Activated CD8-positive, alpha-beta memory T cell treated with anti-CD3 and anti-CD28 coated beads for 36 hours (primary cell): ENCODE results near the gene RASA2. TPM values are rescaled to one million over a fixed set of nuclear protein-coding genes. Genes with fewer than 3 reads are reported as not detected.
"Not testable (repeated sequence)": the region's sequence is repeated elsewhere in the genome, so short reads cannot be mapped to it uniquely, and the experiment has no call there.

Source experiments
- CTCF ChIA-PET: fragments of 350-600 bp; sonication (Branson Sonifier 250); formaldehyde crosslinking; loops from one replicate; lab custom pipeline; 2021; ENCODE audit warnings: antibody characterized with exemption; lab: Charles Lee
- POLR2A ChIA-PET: fragments of 350-600 bp; sonication (Branson Sonifier 250); formaldehyde crosslinking; loops from one replicate; lab custom pipeline; 2021; ENCODE audit warnings: antibody characterized with exemption; lab: Charles Lee
- total RNA-seq, 2 experiments: library from RNA; stranded (reverse); gene quantifications; one replicate each; pipeline ENCODE4 v1.2.3, GENCODE V29; 2021

The RASA2 gene
- total RNA-seq, 2 experiments from 2014 or later = 36.6 to 39.2 TPM

DNA sequence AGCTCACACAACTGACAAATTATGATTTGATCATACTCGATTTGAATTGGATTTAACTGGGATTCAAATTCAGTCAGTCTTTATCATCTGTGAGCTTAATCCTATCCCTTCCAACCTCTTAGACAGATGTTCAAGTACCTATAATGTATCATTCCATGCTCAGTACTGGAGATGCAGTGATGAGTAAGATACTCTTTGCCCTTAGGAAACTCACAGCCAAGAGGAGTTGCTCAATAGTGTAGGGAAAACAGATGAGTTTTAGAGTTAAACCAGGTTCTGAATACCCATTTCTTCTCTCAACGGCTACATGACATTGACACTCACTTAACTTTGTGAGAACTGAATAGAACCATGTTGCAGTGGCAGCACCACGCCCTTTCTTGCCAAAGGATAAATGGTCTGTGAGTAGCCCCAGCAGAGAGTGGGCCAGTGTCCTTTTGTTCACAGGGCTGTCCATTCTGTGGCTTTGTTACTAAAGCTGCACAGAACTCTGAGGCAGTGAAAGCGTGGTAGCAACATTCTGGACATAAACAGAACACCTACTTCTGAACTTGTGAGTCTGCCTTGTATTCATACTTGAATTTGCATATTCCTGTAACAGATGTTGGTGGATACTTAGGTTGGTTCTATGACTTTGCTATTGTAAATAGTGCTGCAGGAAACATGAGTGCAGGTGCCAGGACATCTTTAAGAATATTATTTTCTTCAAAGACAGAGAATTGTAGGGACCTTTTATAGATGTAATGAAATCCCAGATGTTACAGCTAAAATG, 91.6 kb downstream of the RASA2 start:
- ChIA-PET CTCF (interaction anchor here (0.8 to 1.0 kb wide), 2 partner anchors 91 to 118 kb away, joined by 3 read pairs; partner anchors contain the start of gene RASA2), POLR2A (no interaction called here)

DNA sequence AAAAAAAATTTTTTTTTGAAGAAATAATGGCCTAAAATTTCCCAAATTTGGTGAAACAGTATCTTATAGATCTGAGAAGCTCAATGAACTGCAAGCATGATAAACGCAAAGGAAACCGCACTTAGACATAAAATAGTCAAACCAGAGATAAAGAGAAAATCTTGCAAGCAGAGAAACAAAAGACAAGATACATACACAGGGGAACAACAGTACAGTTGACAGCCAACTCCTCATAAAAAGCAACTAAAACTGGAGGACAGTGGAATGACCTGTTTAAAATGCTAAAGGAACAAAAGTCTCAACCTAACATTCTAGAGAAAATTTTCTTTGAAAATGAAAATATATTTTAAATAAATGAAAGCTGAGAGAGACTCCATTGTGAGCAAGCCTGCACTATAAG, 107.5 kb downstream of the RASA2 start:
- POLR2A ChIA-PET = interaction anchor here (0.6 kb wide), 1 partner anchor 931 kb away, joined by 3 read pairs; no protein-coding TSS in a partner anchor
- CTCF ChIA-PET = interaction anchor here (1.3 kb wide), 1 partner anchor 51 kb away, joined by 4 read pairs; no protein-coding TSS in a partner anchor

DNA sequence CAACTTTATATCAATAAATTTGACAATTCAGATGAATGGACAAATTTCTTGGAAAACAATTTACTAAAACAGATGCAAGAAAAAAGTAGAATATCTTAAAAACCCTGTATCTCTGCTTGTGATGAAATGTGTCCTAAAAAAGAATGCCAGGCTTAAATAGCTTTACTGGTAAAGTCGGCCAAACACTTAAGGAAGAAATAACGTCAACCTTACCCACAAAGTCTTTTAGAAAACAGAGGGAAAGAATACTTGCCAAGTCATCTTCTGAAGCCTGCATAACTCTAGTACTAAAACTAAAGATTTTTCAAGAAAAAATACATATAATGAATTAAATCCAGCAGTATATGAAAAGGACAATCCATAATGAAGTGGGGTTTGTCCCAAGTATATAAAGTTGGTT, 111.1 kb downstream of the RASA2 start:
- ChIA-PET CTCF (no interaction called here), POLR2A (no interaction called here)

DNA sequence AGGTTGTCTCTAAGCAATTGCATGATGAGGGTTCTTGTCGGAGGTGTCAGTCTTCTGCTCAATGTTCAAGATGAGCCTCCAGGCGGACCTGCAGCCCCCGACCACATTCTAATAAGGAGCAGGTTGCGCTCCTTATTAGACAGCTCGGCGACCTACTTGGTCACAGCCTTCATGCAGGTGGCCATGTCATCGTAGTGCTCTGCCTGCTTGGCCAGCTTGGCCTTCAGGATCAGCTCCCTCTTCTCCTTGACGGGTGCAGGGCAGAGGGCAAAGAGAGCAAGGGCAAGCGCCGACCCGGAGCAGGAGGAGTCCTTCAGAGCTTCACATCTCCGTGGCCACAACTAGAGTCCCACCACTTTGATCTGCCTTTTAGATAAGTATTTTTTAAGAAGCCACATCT, 113.5 kb downstream of the RASA2 start:
- POLR2A ChIA-PET = no interaction called here
- CTCF ChIA-PET = no interaction called here

DNA sequence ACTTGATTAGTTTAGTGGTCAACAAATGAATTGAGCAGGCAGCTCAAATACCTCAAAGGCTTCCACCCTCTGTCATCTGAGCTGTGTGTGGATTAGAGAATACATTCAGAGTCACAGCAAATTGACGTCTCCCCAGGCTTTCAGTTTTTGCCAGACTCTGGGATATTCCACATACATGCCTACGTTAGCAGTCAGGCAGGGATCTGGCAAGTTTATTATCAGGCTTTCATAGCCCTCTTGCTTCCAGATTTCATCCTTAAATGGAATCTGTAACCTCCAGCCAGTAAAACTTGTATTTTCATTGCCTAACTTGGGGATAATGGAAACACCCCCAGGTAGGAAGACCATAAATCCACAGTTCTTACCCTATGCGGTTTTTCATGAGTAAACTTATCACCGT, 115.9 kb downstream of the RASA2 start:
- ChIA-PET POLR2A (no interaction called here), CTCF (no interaction called here)

DNA sequence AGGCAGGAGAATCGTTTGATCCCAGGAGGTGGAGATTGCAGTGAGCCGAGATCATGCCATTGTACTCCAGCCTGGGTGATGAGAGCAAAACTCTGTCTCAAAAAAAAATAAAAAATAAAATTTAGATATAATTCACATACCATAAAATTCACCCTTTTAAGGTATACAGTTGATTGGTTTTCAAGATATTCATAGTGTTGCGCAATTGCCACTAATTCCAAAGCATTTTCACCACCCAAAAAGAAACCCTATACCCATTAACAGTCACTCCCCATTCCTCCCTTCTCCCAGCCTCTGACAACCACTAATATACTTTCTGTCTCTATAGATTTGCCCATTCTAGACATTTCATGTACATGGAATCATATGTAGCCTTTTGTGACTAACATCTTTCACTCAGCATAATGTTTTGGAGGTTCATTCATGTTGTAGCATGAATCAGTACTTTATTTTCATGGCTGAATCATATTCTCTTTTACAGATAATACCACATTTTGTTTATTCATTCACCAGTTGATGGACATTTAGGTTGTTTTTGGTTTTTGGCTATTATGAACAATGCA, 116.7 kb downstream of the RASA2 start:
- CTCF ChIA-PET = no interaction called here
- POLR2A ChIA-PET = no interaction called here

DNA sequence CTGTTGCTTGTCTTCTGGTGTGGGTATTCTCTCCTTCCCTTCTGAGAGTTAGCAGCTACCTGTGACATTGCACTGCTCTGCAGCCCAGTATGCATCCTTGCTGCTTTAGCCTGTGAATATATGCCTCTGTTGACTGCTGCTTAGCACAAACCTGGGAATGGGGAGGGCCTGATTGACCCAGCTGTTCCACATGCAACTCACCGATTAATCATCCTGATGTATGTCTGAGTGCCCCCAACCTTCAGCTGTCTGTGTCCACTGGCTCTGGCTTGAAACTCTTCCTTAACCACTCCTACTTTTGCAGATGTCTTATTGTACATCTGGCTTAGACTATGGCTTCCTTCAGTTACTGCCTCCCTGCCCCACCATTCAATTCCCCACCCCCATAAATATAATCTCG, 119.1 kb downstream of the RASA2 start:
- CTCF ChIA-PET = no interaction called here

DNA sequence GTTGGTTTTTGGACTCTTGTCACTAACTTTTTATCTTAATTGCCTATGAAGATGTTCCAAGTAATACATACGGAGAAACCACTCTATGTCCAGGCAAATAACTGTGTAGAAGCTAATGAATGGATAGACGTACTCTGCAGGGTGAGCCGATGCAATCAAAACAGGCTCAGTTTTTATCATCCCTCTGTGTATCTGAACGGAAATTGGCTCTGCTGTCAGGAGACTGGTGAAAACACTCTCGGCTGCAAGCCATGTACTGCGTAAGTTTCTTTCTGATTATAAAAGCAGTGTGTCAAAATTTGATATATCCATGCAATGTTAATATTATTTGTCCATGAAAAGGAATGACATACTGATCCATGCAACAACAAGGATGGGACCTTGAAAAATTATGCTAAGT, 121.6 kb downstream of the RASA2 start:
- ChIA-PET CTCF (no interaction called here), POLR2A (no interaction called here)

More for the DNA sequence above, 119.1 kb downstream of the RASA2 start:
- POLR2A ChIA-PET = no interaction called here

DNA sequence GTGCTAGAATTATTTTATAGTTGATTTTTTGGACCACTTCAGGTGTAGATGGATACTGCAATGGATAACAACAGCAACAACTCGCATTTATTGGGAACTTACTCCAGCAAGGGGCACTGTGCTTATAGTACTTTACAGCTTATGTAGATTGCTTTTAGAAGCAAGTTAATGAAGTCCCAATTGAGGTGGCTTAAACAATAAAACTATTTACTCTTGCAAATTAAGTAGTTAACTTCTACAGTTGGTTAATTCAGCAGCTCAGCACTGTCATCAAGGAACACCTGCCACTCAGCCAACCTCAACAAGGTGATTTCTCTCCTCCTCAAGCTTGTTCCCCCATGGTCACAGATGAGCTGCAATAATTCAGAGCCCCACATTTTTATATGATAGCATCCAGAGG, 124.1 kb downstream of the RASA2 start:
- CTCF ChIA-PET = interaction anchor here (0.9 kb wide), 1 partner anchor 68 kb away, joined by 5 read pairs; no protein-coding TSS in a partner anchor
- POLR2A ChIA-PET = no interaction called here

DNA sequence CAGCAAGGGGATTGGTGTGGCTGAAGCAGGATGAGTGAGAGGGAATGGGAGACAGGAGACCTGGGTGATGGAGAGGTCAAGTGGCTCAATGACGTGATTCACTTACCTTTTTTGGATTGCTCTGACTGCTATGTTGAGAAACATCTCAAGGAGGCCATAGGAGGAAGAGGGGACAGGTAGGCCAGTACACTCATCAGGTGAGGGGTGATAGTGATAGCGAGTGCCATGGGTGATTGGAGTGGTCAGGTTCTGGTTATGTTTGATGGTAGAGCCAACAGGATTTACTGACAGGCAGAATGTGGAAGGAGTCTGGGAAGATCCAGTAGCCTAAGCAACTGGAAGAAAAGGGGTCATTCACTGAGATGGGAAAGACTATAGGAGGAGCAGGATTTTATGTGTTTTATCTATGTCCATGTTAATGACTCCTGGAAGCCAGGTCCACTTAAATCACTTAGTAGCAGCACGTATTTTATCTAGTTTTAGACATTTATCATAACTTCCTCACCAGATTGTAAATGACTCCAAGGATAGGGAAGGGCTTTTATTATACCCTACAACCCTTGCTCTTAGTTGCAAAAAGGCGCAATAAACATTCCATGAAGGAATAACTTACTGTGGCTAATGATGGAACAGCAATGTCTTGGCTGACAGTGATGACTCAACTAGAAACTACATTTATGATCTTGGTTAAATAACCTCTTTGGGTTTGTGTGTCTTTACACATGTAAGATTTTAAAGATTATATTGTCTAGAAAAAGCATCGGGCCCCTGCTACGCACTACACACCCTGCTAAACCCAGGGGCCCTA, 131.5 kb downstream of the RASA2 start:
- ChIA-PET CTCF (no interaction called here), POLR2A (no interaction called here)

DNA sequence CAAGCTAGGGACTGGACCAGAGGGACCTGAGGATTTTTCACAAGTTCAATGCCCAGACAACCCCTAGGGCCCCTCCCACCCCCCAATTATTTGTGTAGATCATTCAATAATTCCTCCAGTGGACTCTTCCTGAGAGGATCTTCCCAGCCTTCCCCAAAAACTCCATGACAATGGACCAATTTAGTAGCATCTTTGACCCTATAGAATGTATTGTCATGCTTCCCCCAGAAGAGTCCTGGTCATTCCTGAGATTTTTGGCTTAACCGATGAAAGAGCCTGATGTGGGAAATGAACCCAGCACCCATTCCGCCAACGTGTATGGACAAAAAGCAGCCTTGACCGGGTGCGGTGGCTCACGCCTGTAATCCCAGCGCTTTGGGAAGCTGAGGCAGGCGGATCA, 132.1 kb downstream of the RASA2 start:
- POLR2A ChIA-PET = no interaction called here
- CTCF ChIA-PET = no interaction called here

DNA sequence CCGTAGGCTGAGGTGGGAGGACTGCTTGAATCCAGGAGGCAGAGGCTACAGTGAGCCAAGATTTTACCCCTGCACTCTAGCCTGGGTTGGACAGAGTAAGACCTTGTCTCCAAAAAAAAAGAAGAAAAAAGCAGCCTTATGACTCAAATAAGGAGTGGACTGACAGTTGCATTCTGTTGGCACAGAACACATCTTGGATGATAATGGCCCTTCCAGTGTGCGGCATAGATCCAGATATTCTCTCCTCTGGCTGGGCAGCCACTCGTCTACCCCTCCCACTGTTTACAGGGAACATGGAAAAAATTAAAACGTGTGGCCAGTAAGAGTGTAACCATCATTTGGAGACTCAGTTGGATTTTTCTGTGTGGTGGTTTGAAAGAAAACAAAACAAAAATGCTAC, 132.6 kb downstream of the RASA2 start:
- CTCF ChIA-PET = no interaction called here
- POLR2A ChIA-PET = no interaction called here

DNA sequence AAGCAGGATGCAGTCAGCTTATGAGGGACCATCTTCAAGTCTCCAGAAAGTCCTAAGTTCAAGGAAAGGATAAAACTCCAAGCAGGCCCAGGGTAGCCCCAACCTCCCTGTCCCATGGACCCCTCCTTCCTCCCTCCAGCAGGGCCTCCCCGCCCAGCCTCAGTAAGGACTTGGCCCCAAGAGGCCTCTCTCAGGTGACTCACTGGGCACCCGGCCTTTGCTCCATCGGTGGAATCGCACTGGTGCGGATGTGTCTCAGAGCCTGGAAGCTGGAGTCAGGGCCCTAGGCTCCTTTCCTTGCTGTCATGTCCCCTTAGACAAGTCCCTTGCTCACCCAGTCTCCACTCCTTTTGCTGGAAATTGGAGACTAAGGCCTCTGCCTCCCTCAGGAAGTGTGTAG, 136.9 kb downstream of the RASA2 start:
- ChIA-PET POLR2A (no interaction called here), CTCF (interaction anchor here (0.6 kb wide), 1 partner anchor 115 kb away, joined by 6 read pairs; the partner anchor contains the start of gene RNF7)

DNA sequence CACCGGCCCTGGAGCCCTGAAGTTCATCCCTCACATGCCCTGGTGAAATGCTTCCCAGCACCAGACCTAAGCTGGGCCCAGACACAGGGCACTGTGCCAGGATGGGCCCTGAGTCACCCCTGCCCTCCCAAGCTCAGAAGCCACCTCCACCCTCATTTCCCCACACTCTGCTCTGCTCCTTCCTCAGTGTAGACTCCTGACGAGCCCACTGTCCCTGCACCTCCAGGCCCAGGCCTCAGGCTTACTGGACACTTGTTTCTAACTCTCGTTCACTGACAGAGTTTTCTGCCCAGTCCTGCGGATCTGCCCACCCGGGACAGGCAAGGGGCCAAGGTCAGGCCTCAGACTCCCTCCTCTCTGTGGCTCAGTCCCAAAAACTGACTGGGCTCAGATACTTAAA, 138.7 kb downstream of the RASA2 start:
- CTCF ChIA-PET = no interaction called here
- POLR2A ChIA-PET = no interaction called here

DNA sequence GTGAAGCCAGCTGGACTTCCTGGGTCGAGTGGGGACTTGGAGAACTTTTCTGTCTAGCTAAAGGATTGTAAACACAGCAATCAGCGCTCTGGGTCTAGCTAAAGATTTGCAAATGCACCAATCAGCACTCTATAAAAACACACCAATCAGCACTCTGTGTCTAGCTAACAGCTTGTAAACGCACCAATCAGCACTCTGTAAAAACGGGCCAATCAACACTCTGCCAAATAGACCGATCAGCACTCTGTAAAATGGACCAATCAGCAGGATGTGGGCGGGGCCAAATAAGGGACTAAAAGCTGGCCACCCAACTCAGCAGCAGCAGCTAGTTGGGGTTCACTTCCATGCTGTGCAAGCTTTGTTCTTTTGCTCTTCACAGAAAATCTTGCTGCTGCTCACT, 141.5 kb downstream of the RASA2 start:
- POLR2A ChIA-PET = not testable (repeated sequence)

DNA sequence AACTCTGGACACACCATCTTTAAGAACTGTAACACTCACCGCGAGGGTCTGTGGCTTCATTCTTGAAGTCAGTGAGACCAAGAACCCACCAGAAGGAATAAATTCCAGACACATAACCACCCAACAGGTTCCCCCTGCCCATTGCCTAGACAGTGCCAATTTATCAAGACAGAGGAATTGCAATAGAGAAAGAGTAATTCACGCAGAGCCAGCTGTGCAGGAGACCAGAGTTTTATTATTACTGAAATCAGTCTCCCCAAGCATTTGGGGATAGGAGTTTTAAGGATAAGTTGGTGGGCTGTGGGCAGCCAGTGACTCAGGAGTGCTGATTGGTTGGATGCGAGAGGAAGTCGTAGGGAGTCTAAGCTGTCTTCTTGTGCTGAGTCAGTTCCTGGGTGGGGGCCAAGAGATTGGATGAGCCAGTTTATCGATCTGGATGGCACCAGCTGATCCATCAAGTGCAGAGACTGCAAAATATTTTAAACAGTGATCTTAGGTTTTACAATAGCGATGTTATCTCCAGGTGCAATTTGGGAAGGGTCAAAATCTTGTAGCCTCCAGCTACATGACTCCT, 142.1 kb downstream of the RASA2 start:
- POLR2A ChIA-PET = interaction anchor here (0.6 kb wide), 1 partner anchor 117 kb away, joined by 4 read pairs; no protein-coding TSS in a partner anchor
- CTCF ChIA-PET = not testable (repeated sequence)

More for the DNA sequence above, 141.5 kb downstream of the RASA2 start:
- CTCF ChIA-PET = not testable (repeated sequence)

DNA sequence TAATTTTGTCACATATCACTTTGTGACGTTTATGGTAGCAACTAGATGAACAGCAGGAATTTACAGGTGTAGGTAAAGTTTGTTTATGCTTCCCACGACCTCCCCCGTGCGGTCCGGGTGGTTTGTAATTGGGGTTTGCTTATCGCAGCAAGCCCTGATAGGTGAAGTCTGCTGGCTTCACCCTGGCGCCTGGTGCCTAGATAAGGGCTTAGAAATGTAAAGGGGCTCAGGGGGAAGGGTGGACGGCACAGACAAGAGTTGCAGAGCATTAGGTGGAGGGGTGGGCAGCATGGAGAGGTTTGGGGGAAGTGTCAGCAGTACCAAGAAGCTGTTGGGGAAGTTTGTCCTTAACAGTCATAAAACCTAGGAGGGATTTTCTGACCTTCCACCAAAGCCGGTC, 143.1 kb downstream of the RASA2 start:
- ChIA-PET CTCF (no interaction called here), POLR2A (no interaction called here)

DNA sequence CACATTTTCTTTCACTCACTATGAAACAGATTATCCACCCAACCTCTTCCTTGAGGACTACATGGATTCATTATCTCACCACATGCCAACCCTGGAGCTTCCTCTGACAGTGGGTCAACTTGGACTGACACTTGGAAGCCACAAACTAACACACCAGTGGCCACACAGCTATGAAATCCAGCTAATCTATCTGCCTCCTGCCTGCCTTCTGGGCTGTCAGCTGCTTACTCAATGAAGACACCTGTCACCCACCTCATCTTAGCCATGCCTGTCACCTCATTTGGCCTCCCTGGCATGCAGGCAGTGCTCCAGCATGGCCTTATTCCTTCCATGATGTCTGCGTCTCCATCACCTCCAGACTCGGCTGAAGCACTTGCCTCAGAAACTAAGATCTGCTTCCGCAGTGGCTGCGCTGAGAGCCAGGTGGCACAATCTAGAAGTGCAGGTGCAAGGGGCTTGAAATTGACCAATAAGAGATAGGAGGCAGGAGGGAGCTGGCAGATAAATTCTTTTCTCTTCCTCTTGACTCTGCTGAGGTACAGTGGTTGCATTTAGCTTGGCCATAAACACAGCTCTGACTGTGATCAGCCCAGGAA, 146.1 kb downstream of the RASA2 start:
- CTCF ChIA-PET = interaction anchor here (2.0 kb wide), 1 partner anchor 12 kb away, joined by 7 read pairs; no protein-coding TSS in a partner anchor
- POLR2A ChIA-PET = no interaction called here

DNA sequence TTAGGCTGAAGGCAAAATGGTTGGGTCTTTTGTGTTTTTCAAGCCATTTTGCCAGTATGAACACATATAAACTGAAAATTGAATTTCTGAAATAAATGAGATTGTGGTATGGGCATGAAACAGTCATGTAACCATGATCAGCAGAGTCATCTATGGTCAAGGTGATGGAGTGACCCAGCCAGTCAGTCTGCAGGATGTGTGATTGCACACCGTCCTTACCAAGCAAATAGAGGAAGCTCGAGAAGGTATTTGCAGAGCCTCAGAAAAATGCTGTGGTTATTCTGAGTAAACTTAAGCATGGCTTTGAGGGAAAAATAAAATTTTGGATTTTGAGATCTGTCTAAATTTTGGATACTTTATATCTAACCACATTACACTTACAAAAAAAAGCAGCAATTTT, 155.4 kb downstream of the RASA2 start:
- ChIA-PET POLR2A (no interaction called here), CTCF (interaction anchor here (0.8 kb wide), 1 partner anchor 177 kb away, joined by 3 read pairs; no protein-coding TSS in a partner anchor)
